Ishikawa (cell line): ENCODE measurements around the gene MAP2K6.
A peak's percentile ranks its signal among the peaks of the same experiment; 100 is the strongest.

ENCODE experiments used
- CEBPB ChIP-seq: IDR thresholded peaks from 2 replicates; pipeline ENCODE4 v1.6.1; 2012
- CREB1 ChIP-seq: IDR thresholded peaks from 2 replicates; pipeline ENCODE4 v1.6.1; 2012; ENCODE audit warnings: low read depth
- EGR1 ChIP-seq: IDR thresholded peaks from 2 replicates; pipeline ENCODE4 v1.6.1; 2012
- EP300 ChIP-seq: IDR thresholded peaks from 2 replicates; pipeline ENCODE4 v1.6.1; 2012; ENCODE audit warnings: borderline replicate concordance
- FOXM1 ChIP-seq: IDR thresholded peaks from 2 replicates; pipeline ENCODE4 v1.6.1; 2012; ENCODE audit warnings: low read depth, borderline replicate concordance
- NFIC ChIP-seq: IDR thresholded peaks from 2 replicates; pipeline ENCODE4 v1.6.1; 2012
- RAD21 ChIP-seq: IDR thresholded peaks from 2 replicates; pipeline ENCODE4 v1.6.1; 2012; ENCODE audit warnings: low read depth
- TAF1 ChIP-seq: IDR thresholded peaks from 2 replicates; pipeline ENCODE4 v1.6.1; 2012; ENCODE audit warnings: low read depth, mild to moderate bottlenecking
- TCF12 ChIP-seq: IDR thresholded peaks from 2 replicates; pipeline ENCODE4 v1.6.1; 2012; ENCODE audit warnings: low read depth
- TEAD4 ChIP-seq: IDR thresholded peaks from 2 replicates; pipeline ENCODE4 v1.6.1; 2012
- YY1 ChIP-seq: IDR thresholded peaks from 2 replicates; pipeline ENCODE4 v1.6.1; 2012; ENCODE audit warnings: low read depth
- ZBTB7A ChIP-seq: IDR thresholded peaks from 2 replicates; pipeline ENCODE4 v1.6.1; 2012; ENCODE audit warnings: low read depth
- TF ChIP-seq, protein P1 (sequence below): IDR thresholded peaks from 2 replicates; pipeline ENCODE4 v1.6.1; 2012
- TF ChIP-seq, protein P2 (sequence below): IDR thresholded peaks from 2 replicates; pipeline ENCODE4 v1.6.1; 2012
- TF ChIP-seq, protein P3 (sequence below): IDR thresholded peaks from 2 replicates; pipeline ENCODE4 v1.6.1; 2012; ENCODE audit warnings: low read depth, mild to moderate bottlenecking

Gene MAP2K6

DNA sequence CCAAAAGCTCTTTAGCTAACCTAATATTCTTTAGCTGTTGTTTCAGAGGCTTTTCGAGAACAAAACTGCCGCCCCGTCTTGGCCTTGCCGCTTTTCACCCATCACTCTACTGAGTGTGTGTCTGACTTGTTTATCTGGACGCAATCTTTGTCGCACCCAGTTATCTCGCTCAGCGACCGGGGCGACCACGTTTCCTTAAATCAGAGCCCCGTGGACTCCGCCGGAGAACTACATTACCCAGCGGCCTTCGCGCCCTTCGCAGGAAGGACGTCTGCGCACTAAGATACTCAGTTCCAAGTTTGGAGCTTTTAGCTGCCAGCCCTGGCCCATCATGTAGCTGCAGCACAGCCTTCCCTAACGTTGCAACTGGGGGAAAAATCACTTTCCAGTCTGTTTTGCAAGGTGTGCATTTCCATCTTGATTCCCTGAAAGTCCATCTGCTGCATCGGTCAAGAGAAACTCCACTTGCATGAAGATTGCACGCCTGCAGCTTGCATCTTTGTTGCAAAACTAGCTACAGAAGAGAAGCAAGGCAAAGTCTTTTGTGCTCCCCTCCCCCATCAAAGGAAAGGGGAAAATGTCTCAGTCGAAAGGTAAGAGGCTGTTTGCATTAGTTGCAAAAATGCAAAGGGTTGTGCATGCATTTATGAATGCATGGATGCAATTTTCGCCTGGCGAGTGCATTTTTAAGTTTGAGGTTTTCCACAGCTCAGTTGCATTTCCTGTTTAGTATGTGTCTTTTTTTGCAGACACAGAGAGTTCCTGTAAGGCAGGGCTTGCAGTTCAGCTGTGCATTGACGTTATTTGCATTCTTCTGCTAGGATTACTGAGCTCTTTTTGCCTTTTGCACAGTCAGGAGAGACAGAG is at the start of gene MAP2K6:
MAP2K6 (plus strand) TSS at position 290 of the 867 bp plus-strand sequence; CDS start at position 578, 288 bp downstream.
- peak; percentile 56; the same call in 1 of the 2 replicates for TF ChIP-seq TAF1
- no peak; the same call in 1 of the 2 replicates for TF ChIP-seq EP300
- TF ChIP-seq TCF12, result no peak
- no peak for TF ChIP-seq FOXM1
- TF ChIP-seq TEAD4, result peak; percentile 33; the same call in 1 of the 2 replicates
- no peak for TF ChIP-seq EGR1
- TF ChIP-seq, protein P1, sequence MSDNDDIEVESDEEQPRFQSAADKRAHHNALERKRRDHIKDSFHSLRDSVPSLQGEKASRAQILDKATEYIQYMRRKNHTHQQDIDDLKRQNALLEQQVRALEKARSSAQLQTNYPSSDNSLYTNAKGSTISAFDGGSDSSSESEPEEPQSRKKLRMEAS, result peak; percentile 57

DNA sequence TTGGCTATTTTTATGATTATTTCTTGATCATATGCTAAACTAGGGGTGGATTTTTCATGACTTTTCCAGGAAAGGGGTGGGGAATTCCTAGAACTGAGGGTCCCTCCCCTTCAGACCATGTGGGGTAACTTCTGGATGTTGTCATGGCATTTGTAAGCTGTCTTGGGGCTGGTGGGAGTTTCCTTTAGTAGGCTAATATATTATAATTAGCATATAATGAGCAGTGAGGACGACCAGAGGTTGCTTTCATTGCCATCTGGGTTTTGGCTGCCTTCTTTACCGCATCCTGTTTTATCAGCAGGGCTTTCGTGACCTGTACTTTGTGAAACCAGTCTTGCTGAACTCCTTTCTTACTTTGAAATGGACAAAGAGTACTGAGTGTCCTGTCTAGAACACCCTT is 47.2 kb upstream of the MAP2K6 start:
- no peak for TF ChIP-seq NFIC
- no peak for TF ChIP-seq CREB1
- no peak for TF ChIP-seq TEAD4
- no peak for TF ChIP-seq ZBTB7A
- no peak for TF ChIP-seq TCF12
- TF ChIP-seq, protein P2, sequence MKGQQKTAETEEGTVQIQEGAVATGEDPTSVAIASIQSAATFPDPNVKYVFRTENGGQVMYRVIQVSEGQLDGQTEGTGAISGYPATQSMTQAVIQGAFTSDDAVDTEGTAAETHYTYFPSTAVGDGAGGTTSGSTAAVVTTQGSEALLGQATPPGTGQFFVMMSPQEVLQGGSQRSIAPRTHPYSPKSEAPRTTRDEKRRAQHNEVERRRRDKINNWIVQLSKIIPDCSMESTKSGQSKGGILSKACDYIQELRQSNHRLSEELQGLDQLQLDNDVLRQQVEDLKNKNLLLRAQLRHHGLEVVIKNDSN, result no peak
- no peak for TF ChIP-seq EP300
- no peak for TF ChIP-seq EGR1
- TF ChIP-seq RAD21, result no peak
- TF ChIP-seq CEBPB, result no peak
- no peak for TF ChIP-seq FOXM1
- TF ChIP-seq, protein P3, sequence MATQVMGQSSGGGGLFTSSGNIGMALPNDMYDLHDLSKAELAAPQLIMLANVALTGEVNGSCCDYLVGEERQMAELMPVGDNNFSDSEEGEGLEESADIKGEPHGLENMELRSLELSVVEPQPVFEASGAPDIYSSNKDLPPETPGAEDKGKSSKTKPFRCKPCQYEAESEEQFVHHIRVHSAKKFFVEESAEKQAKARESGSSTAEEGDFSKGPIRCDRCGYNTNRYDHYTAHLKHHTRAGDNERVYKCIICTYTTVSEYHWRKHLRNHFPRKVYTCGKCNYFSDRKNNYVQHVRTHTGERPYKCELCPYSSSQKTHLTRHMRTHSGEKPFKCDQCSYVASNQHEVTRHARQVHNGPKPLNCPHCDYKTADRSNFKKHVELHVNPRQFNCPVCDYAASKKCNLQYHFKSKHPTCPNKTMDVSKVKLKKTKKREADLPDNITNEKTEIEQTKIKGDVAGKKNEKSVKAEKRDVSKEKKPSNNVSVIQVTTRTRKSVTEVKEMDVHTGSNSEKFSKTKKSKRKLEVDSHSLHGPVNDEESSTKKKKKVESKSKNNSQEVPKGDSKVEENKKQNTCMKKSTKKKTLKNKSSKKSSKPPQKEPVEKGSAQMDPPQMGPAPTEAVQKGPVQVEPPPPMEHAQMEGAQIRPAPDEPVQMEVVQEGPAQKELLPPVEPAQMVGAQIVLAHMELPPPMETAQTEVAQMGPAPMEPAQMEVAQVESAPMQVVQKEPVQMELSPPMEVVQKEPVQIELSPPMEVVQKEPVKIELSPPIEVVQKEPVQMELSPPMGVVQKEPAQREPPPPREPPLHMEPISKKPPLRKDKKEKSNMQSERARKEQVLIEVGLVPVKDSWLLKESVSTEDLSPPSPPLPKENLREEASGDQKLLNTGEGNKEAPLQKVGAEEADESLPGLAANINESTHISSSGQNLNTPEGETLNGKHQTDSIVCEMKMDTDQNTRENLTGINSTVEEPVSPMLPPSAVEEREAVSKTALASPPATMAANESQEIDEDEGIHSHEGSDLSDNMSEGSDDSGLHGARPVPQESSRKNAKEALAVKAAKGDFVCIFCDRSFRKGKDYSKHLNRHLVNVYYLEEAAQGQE, result no peak
- TF ChIP-seq, protein P1, result no peak
- TF ChIP-seq TAF1, result no peak
- no peak for TF ChIP-seq YY1

DNA sequence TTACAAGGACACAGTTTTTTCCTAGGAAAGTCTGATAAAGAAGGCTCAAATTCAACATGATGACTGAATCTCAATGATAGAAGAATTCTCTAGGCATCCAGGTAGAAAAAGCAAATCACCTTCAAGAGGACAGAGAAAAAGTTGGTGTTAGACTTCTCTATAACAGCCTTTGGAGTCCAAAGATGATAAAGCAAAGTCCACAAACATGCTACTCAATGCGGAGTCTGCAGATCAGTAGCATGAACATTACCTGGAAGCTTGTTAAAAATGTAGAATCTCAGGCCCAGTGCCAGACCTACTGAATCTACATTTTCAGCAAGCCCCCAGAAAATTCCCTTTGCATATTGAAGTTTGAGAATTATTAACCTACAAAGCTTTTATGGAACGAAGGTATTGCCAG is 41.4 kb upstream of the MAP2K6 start:
- TF ChIP-seq YY1, result no peak
- no peak for TF ChIP-seq TCF12
- TF ChIP-seq, protein P2, result no peak
- TF ChIP-seq EP300, result no peak
- TF ChIP-seq CEBPB, result no peak
- TF ChIP-seq, protein P3, result no peak
- no peak for TF ChIP-seq EGR1
- no peak for TF ChIP-seq TAF1
- TF ChIP-seq RAD21, result no peak
- TF ChIP-seq FOXM1, result no peak
- TF ChIP-seq TEAD4, result no peak
- no peak for TF ChIP-seq CREB1
- no peak for TF ChIP-seq ZBTB7A
- TF ChIP-seq NFIC, result no peak
- TF ChIP-seq, protein P1, result no peak

DNA sequence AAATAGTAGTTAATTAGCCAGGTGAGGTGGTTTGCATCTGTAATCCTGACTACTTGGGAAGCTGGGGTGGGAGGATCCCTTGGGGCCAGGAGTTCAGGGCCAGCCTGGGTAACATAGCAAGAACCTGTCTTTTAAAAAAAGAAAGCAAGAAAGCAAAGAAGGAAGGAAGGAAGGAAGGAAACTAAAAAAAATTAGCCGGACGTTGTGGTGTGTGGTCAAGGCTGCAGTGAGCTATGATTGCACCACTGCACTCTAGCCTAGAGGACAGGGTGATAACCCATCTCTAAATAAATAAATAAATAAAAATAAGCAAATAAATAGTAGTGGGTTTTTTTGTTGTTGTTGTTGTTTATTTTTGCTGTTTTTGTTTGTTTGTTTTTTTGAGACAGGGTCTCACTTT is 39.3 kb upstream of the MAP2K6 start:
- no peak for TF ChIP-seq FOXM1
- TF ChIP-seq TAF1, result no peak

DNA sequence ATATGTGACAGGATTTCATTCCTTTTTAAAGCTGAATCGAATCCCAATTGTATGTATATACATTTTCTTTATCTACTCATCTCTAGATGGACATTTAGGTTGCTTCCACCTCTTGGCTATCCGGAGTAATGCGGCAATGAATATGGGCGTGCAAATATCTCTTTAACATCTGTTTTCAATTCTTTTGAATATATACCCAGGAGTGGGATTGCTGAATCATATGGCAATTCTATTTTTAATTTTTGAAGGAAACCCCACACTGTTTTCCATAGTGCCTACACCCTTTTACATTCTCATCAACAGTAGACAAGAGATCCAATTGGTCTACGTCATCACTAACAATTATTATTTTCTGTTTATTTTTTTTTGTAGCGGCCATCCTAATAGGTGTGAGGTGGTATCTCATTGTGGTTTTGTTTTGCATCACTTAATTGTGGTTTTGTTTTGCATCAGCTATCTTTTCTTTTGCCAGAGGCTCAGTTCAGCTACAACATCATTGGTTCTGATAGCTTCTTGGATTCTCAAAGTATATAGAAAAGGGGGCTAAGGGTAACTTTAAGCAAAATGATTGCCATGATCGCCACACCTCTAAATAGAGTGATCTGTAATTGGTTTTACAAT is 25.6 kb upstream of the MAP2K6 start:
- TF ChIP-seq CREB1 (no peak), TCF12 (no peak), TAF1 (no peak), FOXM1 (no peak), YY1 (no peak), EGR1 (no peak)
- TF ChIP-seq, protein P1, result no peak
- TF ChIP-seq, protein P3, result no peak
